Esophagus muscularis mucosa (tissue), 4 donors: Measurements from ENCODE around the gene IPO4. TPM values are rescaled to one million over a fixed set of nuclear protein-coding genes. Genes with fewer than 3 reads are reported as not detected.

Experiments used
- DNase-seq: peaks from one replicate; pipeline ENCODE4 v3.0.0-alpha.2; 2017; ENCODE audit errors: extremely low spot score
- H3K27ac ChIP-seq, 4 donors: fragments of 200-600 bp; sonication (generic); replicated peaks in 1 of 4; 1 replicate in 3 of 4; 2 replicates in 1 of 4; pipeline ENCODE4 v1.5.1; 2016 to 2019; ENCODE audit warnings: mild to moderate bottlenecking in 1 of 4
- H3K27me3 ChIP-seq, 4 donors: fragments of 200-600 bp; sonication (generic); one replicate each; pipeline versions ENCODE4 v1.5.1 to v1.6.0; 2016 to 2019
- H3K36me3 ChIP-seq, 4 donors: fragments of 200-600 bp; sonication (generic); one replicate each; pipeline ENCODE4 v1.5.1; 2016 to 2019
- H3K4me1 ChIP-seq, 4 donors: fragments of 200-600 bp; sonication (generic); one replicate each; pipeline ENCODE4 v1.5.1; 2016 to 2019
- H3K4me3 ChIP-seq, 4 donors: fragments of 200-600 bp; sonication (generic); 1 replicate in 2 of 4; 2 replicates in 2 of 4; pipeline ENCODE4 v1.5.1; 2016 to 2019; ENCODE audit warnings: mild to moderate bottlenecking in 4 of 4, moderate library complexity in 1 of 4
- H3K9me3 ChIP-seq, 4 donors: fragments of 200-600 bp; sonication (generic); 1 replicate in 3 of 4; 2 replicates in 1 of 4; pipeline ENCODE4 v1.5.1; 2016 to 2019
- CTCF ChIP-seq, 3 experiments: fragments of 200-600 bp in 2 of 3; fragments of 450-650 bp in 1 of 3; sonication (generic) in 2 of 3; IDR thresholded peaks; one replicate each; pipeline ENCODE4 v1.5.1; 2017 to 2019; ENCODE audit warnings: antibody characterized with exemption in 3 of 3, mild to moderate bottlenecking in 2 of 3, moderate library complexity in 1 of 3
- EP300 ChIP-seq: sonication (generic); formaldehyde crosslinking; IDR thresholded peaks from one replicate; pipeline ENCODE4 v1.6.1; 2017; ENCODE audit warnings: antibody characterized with exemption
- POLR2A ChIP-seq: fragments of 450-650 bp; IDR thresholded peaks from one replicate; pipeline ENCODE4 v1.6.1; 2017; ENCODE audit warnings: antibody characterized with exemption, moderate library complexity, mild to moderate bottlenecking, low read depth
- POLR2AphosphoS5 ChIP-seq, 2 donors: sonication (generic); formaldehyde crosslinking; IDR thresholded peaks; one replicate each; pipeline ENCODE4 v1.6.1; 2017; ENCODE audit warnings: antibody characterized with exemption in 2 of 2
- WGBS: methylation state at CpG from one replicate; pipeline ENCODE4 v1.1.5; 2018; 5-methylcytosine and 5-hydroxymethylcytosine counted together
- intact Hi-C: fragments of 100-400 bp; cut with DNase I; formaldehyde crosslinking; loops from one replicate; pipeline ENCODE4 v1.15.1; 2023
- total RNA-seq, 4 donors: library from RNA; depleted of rRNA; stranded (reverse); fragments of >200 nt; gene quantifications; one replicate each; pipeline versions ENCODE4 v1.1.0 to v1.2.1, GENCODE V29; 2016

IPO4 gene
- total RNA-seq, 4 donors from 2014 or later = 12.9 to 41.6 (median 25.2) TPM

GRCh38 chr14:24183014-24183481, 5.6 kb downstream of the IPO4 start:
- no peaks in the 10 kb centered on the region for H3K27me3 ChIP-seq
- no peak for DNase-seq
- TF ChIP-seq POLR2AphosphoS5 (IDR thresholded peaks at IDR 0.05) = no peak
- TF ChIP-seq CTCF (IDR thresholded peaks at IDR 0.05) = no peak
- no peak for TF ChIP-seq EP300
- TF ChIP-seq POLR2A = no peak
- peaks cover 20 to 29% (median 28%) of the 10 kb centered on the region in 4 donors for H3K4me1 ChIP-seq
- WGBS = 91% methylated on average over 9 of the region's 15 CpGs
- intact Hi-C loops = no loop called here
- H3K36me3 ChIP-seq = peaks cover 61 to 91% (median 88%) of the 10 kb centered on the region in 4 donors
- no peak overlapping the region for H3K4me3 ChIP-seq
- H3K27ac ChIP-seq = no peak overlapping the region
- no peaks in the 10 kb centered on the region for H3K9me3 ChIP-seq

- H3K27ac ChIP-seq = no peak overlapping the region
- no peaks in the 10 kb centered on the region for H3K27me3 ChIP-seq
- no peak overlapping the region for H3K4me3 ChIP-seq
- H3K9me3 ChIP-seq = no peaks in the 10 kb centered on the region
- peaks cover 13 to 21% (median 21%) of the 10 kb centered on the region in 4 donors for H3K4me1 ChIP-seq
- no peak for DNase-seq
- TF ChIP-seq POLR2A = no peak
- no peak for TF ChIP-seq CTCF (IDR thresholded peaks at IDR 0.05)
- TF ChIP-seq POLR2AphosphoS5 (IDR thresholded peaks at IDR 0.05) = no peak
- TF ChIP-seq EP300 = no peak
- intact Hi-C loops = no loop called here
- WGBS = 86% methylated on average over 14 of the region's 14 CpGs
- H3K36me3 ChIP-seq = peaks cover 67 to 98% (median 95%) of the 10 kb centered on the region in 4 donors
These were observed 6.3 kb downstream of the IPO4 start for GRCh38 chr14:24182110-24182882.

- Histone ChIP-seq H3K27ac (peak overlapping the region in 1 of 4 donors; percentile 81), H3K4me1 (peaks cover 11 to 17% (median 16%) of the 10 kb centered on the region in 4 donors), H3K27me3 (no peaks in the 10 kb centered on the region), H3K4me3 (no peak overlapping the region), H3K9me3 (no peaks in the 10 kb centered on the region), H3K36me3 (peaks cover 62 to 100% (median 98%) of the 10 kb centered on the region in 4 donors)
- 87% methylated on average over 8 of the region's 19 CpGs for WGBS
- intact Hi-C loops = no loop called here
- no peak for DNase-seq
- no peak for TF ChIP-seq POLR2A
- no peak for TF ChIP-seq EP300
- no peak for TF ChIP-seq POLR2AphosphoS5 (IDR thresholded peaks at IDR 0.05)
- no peak for TF ChIP-seq CTCF (IDR thresholded peaks at IDR 0.05)
These were observed 7.1 kb downstream of the IPO4 start for GRCh38 chr14:24181371-24182077.

- H3K27ac ChIP-seq = peak overlapping the region; percentile 72 to 81 (median 76)
- H3K27me3 ChIP-seq = no peaks in the 10 kb centered on the region
- DNase-seq = no peak
- H3K4me3 ChIP-seq = no peak overlapping the region
- peaks cover 11 to 17% (median 16%) of the 10 kb centered on the region in 4 donors for H3K4me1 ChIP-seq
- intact Hi-C loops = no loop called here
- 72% methylated on average over 18 of the region's 18 CpGs for WGBS
- H3K36me3 ChIP-seq = peaks cover 48 to 93% (median 90%) of the 10 kb centered on the region in 4 donors
- no peak for TF ChIP-seq POLR2A
- TF ChIP-seq POLR2AphosphoS5 (IDR thresholded peaks at IDR 0.05) = peak; percentile 7 to 38
- no peaks in the 10 kb centered on the region for H3K9me3 ChIP-seq
These were observed 8.4 kb downstream of the IPO4 start for GRCh38 chr14:24179961-24180796.
